Vagina (tissue), 2 donors: ENCODE measurements around the gene C1orf174. TPM values are rescaled to one million over a fixed set of nuclear protein-coding genes. Genes with fewer than 3 reads are reported as not detected.
A peak's percentile ranks its signal among the peaks of the same experiment; 100 is the strongest.

Source experiments
- DNase-seq, 2 donors: peaks; one replicate each; pipeline ENCODE4 v3.0.0-alpha.2; 2017; ENCODE audit errors: extremely low spot score in 2 of 2
- H3K27ac ChIP-seq: fragments of 200-600 bp; sonication (generic); one replicate; pipeline ENCODE4 v1.5.1; 2019
- H3K27me3 ChIP-seq: fragments of 200-600 bp; sonication (generic); one replicate; pipeline ENCODE4 v1.5.1; 2019
- H3K36me3 ChIP-seq, 2 donors: fragments of 200-600 bp; sonication (generic); one replicate each; pipeline ENCODE4 v1.5.1; 2017 to 2019
- H3K4me1 ChIP-seq: fragments of 200-600 bp; sonication (generic); one replicate; pipeline ENCODE4 v1.5.1; 2019
- H3K4me3 ChIP-seq, 2 donors: fragments of 200-600 bp; sonication (generic); 1 replicate in 1 of 2; 2 replicates in 1 of 2; pipeline ENCODE4 v1.5.1; 2016 to 2019
- H3K9me3 ChIP-seq: fragments of 200-600 bp; sonication (generic); one replicate; pipeline ENCODE4 v1.5.1; 2019
- POLR2A ChIP-seq, 2 donors: fragments of 450-650 bp; IDR thresholded peaks; one replicate each; pipeline ENCODE4 v1.6.1; 2017; ENCODE audit warnings: antibody characterized with exemption in 2 of 2, mild to moderate bottlenecking in 2 of 2, moderate library complexity in 2 of 2
- POLR2AphosphoS5 ChIP-seq, 2 donors: sonication (generic); formaldehyde crosslinking; IDR thresholded peaks; one replicate each; pipeline ENCODE4 v1.9.0; 2017; ENCODE audit warnings: antibody characterized with exemption in 2 of 2, mild to moderate bottlenecking in 2 of 2, low read depth in 1 of 2; ENCODE audit not compliant: insufficient read depth in 1 of 2
- intact Hi-C: fragments of 100-400 bp; cut with DNase I; formaldehyde crosslinking; loops from one replicate; pipeline ENCODE4 v1.15.1; 2023
- total RNA-seq: library from RNA; depleted of rRNA; stranded (reverse); fragments of >200 nt; gene quantifications from one replicate; pipeline ENCODE4 v1.2.3, GENCODE V29; 2016
- TF ChIP-seq, protein P1 (sequence below), 3 experiments: fragments of 450-650 bp in 2 of 3; fragments of 200-600 bp in 1 of 3; sonication (generic) in 1 of 3; IDR thresholded peaks; one replicate each; pipeline ENCODE4 v1.5.1; 2017 to 2019; ENCODE audit warnings: antibody characterized with exemption in 3 of 3, mild to moderate bottlenecking in 2 of 3, moderate library complexity in 2 of 3

C1orf174 gene
- total RNA-seq, 1 donor from 2014 or later = 19.4 TPM

DNA sequence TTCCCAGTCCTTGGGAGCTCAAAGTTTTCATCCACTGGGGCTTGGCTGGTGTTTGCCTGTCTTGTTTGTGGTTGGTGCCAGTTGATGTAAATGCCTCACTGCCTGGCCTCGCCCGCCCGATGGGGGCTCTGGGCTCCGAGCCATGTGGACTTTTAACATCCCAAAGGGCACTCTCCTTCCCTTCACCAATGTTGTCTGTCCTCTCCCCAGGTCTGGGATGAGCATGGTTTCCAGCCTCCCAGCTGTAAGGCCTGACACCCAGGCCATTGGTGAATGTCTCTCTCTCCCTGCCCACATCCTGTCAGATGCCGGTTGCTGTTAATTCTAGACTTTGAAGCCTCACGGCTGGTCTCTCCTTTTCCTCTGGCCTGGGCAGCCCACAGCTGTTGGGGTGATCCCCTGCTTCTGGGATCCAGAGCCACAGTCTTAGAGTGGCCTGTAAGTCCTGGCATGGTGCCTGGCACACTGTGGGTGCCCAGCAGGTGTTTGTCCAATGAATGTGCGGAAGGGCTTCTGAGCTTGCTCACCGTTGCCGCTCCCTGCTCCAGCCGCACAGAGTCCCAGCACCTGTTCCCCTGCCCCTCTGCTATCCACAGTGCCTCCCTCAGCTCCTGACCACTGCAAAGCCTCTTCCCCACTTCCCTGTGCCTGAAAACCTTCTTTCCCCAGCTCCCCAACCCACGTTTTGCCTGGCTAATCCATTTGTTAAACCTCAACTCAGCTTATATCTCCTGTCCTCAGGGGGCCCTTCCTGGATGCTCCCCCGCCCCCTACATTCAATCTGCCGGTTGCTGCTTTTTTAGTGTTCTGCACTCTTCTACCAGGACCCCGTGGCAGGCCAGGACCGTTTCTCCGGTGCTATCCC, 3.3 kb upstream of the C1orf174 start:
- H3K36me3 ChIP-seq = no peaks in the 10 kb centered on the region
- no peak overlapping the region for H3K4me3 ChIP-seq
- H3K27me3 ChIP-seq = no peaks in the 10 kb centered on the region
- H3K9me3 ChIP-seq = peaks cover 2% of the 10 kb centered on the region
- no peak for TF ChIP-seq POLR2AphosphoS5 (IDR thresholded peaks at IDR 0.05; ENCODE audit: insufficient read depth in 1 of 2, low read depth in 1 of 2)
- TF ChIP-seq POLR2A (IDR thresholded peaks at IDR 0.05) = no peak
- TF ChIP-seq, protein P1, sequence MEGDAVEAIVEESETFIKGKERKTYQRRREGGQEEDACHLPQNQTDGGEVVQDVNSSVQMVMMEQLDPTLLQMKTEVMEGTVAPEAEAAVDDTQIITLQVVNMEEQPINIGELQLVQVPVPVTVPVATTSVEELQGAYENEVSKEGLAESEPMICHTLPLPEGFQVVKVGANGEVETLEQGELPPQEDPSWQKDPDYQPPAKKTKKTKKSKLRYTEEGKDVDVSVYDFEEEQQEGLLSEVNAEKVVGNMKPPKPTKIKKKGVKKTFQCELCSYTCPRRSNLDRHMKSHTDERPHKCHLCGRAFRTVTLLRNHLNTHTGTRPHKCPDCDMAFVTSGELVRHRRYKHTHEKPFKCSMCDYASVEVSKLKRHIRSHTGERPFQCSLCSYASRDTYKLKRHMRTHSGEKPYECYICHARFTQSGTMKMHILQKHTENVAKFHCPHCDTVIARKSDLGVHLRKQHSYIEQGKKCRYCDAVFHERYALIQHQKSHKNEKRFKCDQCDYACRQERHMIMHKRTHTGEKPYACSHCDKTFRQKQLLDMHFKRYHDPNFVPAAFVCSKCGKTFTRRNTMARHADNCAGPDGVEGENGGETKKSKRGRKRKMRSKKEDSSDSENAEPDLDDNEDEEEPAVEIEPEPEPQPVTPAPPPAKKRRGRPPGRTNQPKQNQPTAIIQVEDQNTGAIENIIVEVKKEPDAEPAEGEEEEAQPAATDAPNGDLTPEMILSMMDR (IDR thresholded peaks at IDR 0.05) = no peak
- intact Hi-C loops = no loop called here
- no peak for DNase-seq
- H3K27ac ChIP-seq = no peak overlapping the region
- H3K4me1 ChIP-seq = peaks cover 11% of the 10 kb centered on the region

DNA sequence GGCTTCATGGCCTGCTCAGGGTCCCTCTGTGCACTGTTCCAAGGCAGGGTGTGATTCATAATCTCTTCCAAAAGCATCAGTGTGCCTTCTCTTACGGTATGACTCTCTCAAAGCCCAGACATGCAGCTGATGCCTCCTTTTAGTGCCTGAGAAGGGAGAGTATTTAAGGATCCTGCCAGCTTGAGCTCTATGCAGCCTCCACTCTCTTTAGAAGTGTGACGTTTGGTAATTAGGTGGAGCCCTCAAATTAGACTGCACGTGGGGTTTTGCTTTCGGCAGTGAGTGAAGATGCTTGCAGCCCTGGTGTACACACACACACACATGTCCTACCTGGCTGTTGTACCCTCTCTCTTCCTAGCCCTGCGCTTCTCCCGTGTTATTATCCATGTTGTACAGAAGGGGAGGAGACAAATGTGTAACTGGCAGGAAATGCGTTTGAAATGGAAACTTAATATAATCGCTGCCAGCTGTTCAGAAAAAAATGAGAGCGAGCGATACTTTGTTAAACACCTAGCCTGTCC, 2.6 kb upstream of the C1orf174 start:
- Histone ChIP-seq H3K27ac (no peak overlapping the region), H3K36me3 (no peaks in the 10 kb centered on the region), H3K4me1 (peaks cover 11% of the 10 kb centered on the region), H3K4me3 (no peak overlapping the region), H3K27me3 (no peaks in the 10 kb centered on the region), H3K9me3 (peaks cover 7% of the 10 kb centered on the region)
- TF ChIP-seq POLR2A (IDR thresholded peaks at IDR 0.05) (no peak), POLR2AphosphoS5 (IDR thresholded peaks at IDR 0.05; ENCODE audit: insufficient read depth in 1 of 2, low read depth in 1 of 2) (no peak)
- TF ChIP-seq, protein P1 (IDR thresholded peaks at IDR 0.05) = no peak
- DNase-seq = no peak
- intact Hi-C loops = no loop called here

DNA sequence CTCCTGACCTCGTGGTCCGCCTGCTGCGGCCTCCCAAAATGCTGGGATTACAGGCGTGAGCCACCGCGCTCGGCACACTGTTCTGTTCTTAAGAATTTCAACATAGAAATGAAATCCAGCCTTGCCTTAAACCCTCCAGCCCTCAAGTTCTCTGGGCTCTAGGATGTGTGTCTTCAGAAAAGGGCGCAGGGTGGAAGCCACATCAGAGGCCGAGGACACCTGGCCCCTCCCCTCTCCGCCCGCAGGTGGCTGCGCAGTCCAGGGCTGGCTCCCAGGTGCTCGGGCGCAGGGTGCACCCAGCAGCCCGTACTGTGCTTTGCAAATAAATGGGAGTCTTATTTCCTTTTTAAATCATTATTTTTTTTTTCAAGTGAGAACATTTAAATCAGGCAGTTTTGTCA, 2.0 kb upstream of the C1orf174 start:
- no peaks in the 10 kb centered on the region for H3K27me3 ChIP-seq
- TF ChIP-seq POLR2AphosphoS5 (IDR thresholded peaks at IDR 0.05; ENCODE audit: insufficient read depth in 1 of 2, low read depth in 1 of 2) = no peak
- TF ChIP-seq, protein P1 (IDR thresholded peaks at IDR 0.05) = no peak
- H3K9me3 ChIP-seq = peaks cover 7% of the 10 kb centered on the region
- intact Hi-C loops = no loop called here
- DNase-seq = no peak
- no peaks in the 10 kb centered on the region for H3K36me3 ChIP-seq
- H3K4me3 ChIP-seq = no peak overlapping the region
- no peak overlapping the region for H3K27ac ChIP-seq
- peaks cover 11% of the 10 kb centered on the region for H3K4me1 ChIP-seq

DNA sequence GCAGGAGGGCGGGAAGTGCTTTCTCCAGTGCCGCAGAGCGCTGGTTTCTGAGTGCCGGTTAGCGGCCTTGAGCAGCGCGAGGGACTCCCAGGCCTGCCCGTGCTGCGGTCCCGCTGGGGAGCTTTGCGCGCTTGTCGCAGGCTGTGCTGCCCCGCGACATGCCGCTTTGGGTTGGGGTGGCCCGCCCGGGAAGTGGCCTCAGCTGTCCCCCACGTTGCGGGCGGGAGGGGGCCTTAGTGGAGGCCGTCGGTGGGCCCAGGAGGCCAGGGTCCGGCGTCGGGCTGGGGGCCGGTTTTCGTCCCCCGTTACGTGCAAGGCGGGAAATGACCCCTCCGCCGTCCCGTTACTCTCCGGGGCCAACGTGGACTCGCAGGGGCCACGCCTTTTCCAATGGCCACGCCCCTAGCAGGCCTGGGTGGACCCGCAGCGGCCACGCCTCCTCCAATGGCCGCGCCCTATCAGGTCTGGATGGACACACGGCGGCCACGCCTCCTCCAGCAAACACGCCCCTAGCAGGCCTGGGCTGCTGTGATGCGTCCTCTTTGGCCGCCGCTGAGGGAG, 977 bp upstream of the C1orf174 start:
- Histone ChIP-seq H3K36me3 (no peaks in the 10 kb centered on the region), H3K27me3 (no peaks in the 10 kb centered on the region), H3K4me3 (peak overlapping the region; percentile 87 to 95), H3K4me1 (peaks cover 11% of the 10 kb centered on the region), H3K9me3 (peaks cover 7% of the 10 kb centered on the region), H3K27ac (peak overlapping the region; percentile 97)
- DNase-seq = peak in 1 of 2 donors; percentile 98
- intact Hi-C loops = no loop called here
- no peak for TF ChIP-seq POLR2A (IDR thresholded peaks at IDR 0.05)
- TF ChIP-seq POLR2AphosphoS5 (IDR thresholded peaks at IDR 0.05; ENCODE audit: insufficient read depth in 1 of 2, low read depth in 1 of 2) = peak; percentile 28 to 89

DNA sequence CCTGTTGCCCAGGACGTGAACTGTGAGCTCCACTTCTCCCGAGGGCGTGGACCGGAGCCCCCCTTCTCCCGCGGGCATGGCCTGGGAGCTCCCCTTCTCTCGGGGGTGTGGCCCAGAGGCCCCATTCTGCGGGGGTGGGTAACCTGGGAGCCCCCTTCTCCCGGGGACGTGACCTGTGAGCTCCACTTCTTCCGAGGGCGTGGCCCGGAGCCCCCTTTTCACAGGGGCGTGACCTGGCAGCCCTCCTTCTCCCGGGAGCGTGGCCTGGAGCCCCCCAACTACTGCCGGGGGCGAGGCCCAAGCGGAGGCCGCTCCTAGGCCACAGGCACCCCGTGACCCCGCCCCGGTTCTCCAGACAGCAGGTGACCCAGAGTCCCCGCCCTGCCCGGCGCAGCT, 320 bp downstream of the C1orf174 start:
- H3K9me3 ChIP-seq = peaks cover 7% of the 10 kb centered on the region
- DNase-seq = peak in 1 of 2 donors; percentile 89
- peak overlapping the region; percentile 97 for H3K27ac ChIP-seq

More for the DNA sequence above, 320 bp downstream of the C1orf174 start:
- Histone ChIP-seq H3K4me3 (peak overlapping the region; percentile 87 to 95), H3K36me3 (peaks cover 0 to 12% of the 10 kb centered on the region in 2 donors), H3K4me1 (peaks cover 11% of the 10 kb centered on the region), H3K27me3 (no peaks in the 10 kb centered on the region)
- TF ChIP-seq, protein P1 (IDR thresholded peaks at IDR 0.05) = no peak
- TF ChIP-seq POLR2AphosphoS5 (IDR thresholded peaks at IDR 0.05; ENCODE audit: insufficient read depth in 1 of 2, low read depth in 1 of 2) = no peak
- TF ChIP-seq POLR2A (IDR thresholded peaks at IDR 0.05) = no peak
- intact Hi-C loops = no loop called here
